H1 (cell line): ENCODE results near the gene SLC39A9. TPM values are rescaled to one million over a fixed set of nuclear protein-coding genes. Genes with fewer than 3 reads are reported as not detected.

Experiments used
- CTCF ChIA-PET: fragments of 300-600 bp; sonication (Branson Sonifier 250); formaldehyde crosslinking; loops from one replicate; lab custom pipeline; 2021; ENCODE audit not compliant: partially characterized antibody; lab: Charles Lee
- POLR2A ChIA-PET: fragments of 300-600 bp; sonication (Branson Sonifier 250); formaldehyde crosslinking; loops from one replicate; lab custom pipeline; 2021; ENCODE audit warnings: inconsistent platforms; ENCODE audit not compliant: partially characterized antibody; lab: Charles Lee
- DNase-seq, 2 experiments: peaks; one replicate each; pipeline versions ENCODE4 v3.0.0 to v3.0.0-alpha.2; 2010 to 2022; ENCODE audit warnings: low spot score in 2 of 2, low read depth in 1 of 2, mixed read lengths in 1 of 2
- FAIRE-seq: peaks from 2 replicates; lab custom pipeline; 2011; peaks lifted over from hg19 to GRCh38; lab: Jason Lieb, UNC
- H2AFZ ChIP-seq: 2 replicates; pipeline ENCODE4 v1.8.1; 2012; ENCODE audit warnings: low read length, inconsistent platforms
- H2AK5ac ChIP-seq: 2 replicates; pipeline ENCODE4 v1.6.1; 2013; ENCODE audit warnings: low read depth, low read length
- H2BK120ac ChIP-seq: replicated peaks from 2 replicates; pipeline ENCODE3; 2013; ENCODE audit warnings: low read depth, low read length, inconsistent platforms
- H2BK12ac ChIP-seq: 2 replicates; pipeline ENCODE4 v1.6.1; 2013; ENCODE audit warnings: low read depth, low read length
- H2BK15ac ChIP-seq: 2 replicates; pipeline ENCODE4 v1.6.1; 2013; ENCODE audit warnings: low read length
- H2BK20ac ChIP-seq: 2 replicates; pipeline ENCODE4 v1.6.1; 2013; ENCODE audit warnings: low read length
- H2BK5ac ChIP-seq: 2 replicates; pipeline ENCODE4 v1.6.1; 2013; ENCODE audit warnings: low read depth, low read length
- H3K14ac ChIP-seq: 2 replicates; pipeline ENCODE4 v1.6.1; 2013; ENCODE audit warnings: inconsistent platforms; ENCODE audit not compliant: insufficient read length
- H3K18ac ChIP-seq: 2 replicates; pipeline ENCODE4 v1.6.1; 2013; ENCODE audit warnings: low read length; ENCODE audit errors: extremely low read depth
- H3K23ac ChIP-seq: 2 replicates; pipeline ENCODE4 v1.6.1; 2013; ENCODE audit warnings: inconsistent platforms; ENCODE audit not compliant: insufficient read length
- H3K23me2 ChIP-seq: 2 replicates; pipeline ENCODE4 v1.6.1; 2013; ENCODE audit warnings: low read depth, low read length
- H3K27ac ChIP-seq: 2 replicates; pipeline ENCODE4 v1.6.1; 2011; ENCODE audit warnings: low read depth, low read length, inconsistent platforms
- H3K27me3 ChIP-seq, 4 experiments: replicated peaks in 1 of 4; 1 replicate in 1 of 4; 2 replicates in 3 of 4; pipeline versions ENCODE4 v1.6.1 to v1.8.1; 2011 to 2013; ENCODE audit warnings: low read length in 3 of 4, mild to moderate bottlenecking in 3 of 4, inconsistent platforms in 2 of 4, mixed read lengths in 2 of 4, moderate library complexity in 1 of 4; ENCODE audit not compliant: control insufficient read depth in 3 of 4, insufficient read depth in 3 of 4; ENCODE audit errors: extremely low read depth in 1 of 4
- H3K36me3 ChIP-seq, 4 experiments: 2 replicates each; pipeline versions ENCODE4 v1.6.1 to v1.8.1; 2011 to 2013; ENCODE audit warnings: mild to moderate bottlenecking in 4 of 4, low read length in 3 of 4, moderate library complexity in 2 of 4, control low read depth in 1 of 4, inconsistent platforms in 1 of 4; ENCODE audit not compliant: insufficient read depth in 4 of 4, control insufficient read depth in 2 of 4
- H3K4ac ChIP-seq: replicated peaks from 2 replicates; pipeline ENCODE3; 2013; ENCODE audit warnings: low read length, low read depth, mixed read lengths, inconsistent platforms; ENCODE audit not compliant: insufficient read length
- H3K4me1 ChIP-seq, 4 experiments: replicated peaks in 1 of 4; 1 replicate in 1 of 4; 2 replicates in 3 of 4; pipeline versions ENCODE4 v1.6.1 to v1.8.1; 2011 to 2013; ENCODE audit warnings: low read length in 3 of 4, inconsistent platforms in 2 of 4, mixed read lengths in 1 of 4; ENCODE audit not compliant: insufficient read depth in 4 of 4, control insufficient read depth in 3 of 4
- H3K4me2 ChIP-seq, 2 experiments: 2 replicates each; pipeline versions ENCODE4 v1.6.1 to v1.8.1; 2011 to 2013; ENCODE audit warnings: low read depth in 2 of 2, low read length in 2 of 2, control low read depth in 1 of 2, inconsistent platforms in 1 of 2, mild to moderate bottlenecking in 1 of 2; ENCODE audit not compliant: insufficient read depth in 1 of 2
- H3K4me3 ChIP-seq, 4 experiments: fragments of 200-600, 300-600 bp in 1 of 4; sonication (generic), shearing (Covaris generic), sonication (Bioruptor Twin) in 1 of 4; 2 replicates each; pipeline versions ENCODE4 v1.5.1 to v1.8.1; 2011 to 2016; ENCODE audit warnings: low read length in 4 of 4, low read depth in 3 of 4, control low read depth in 2 of 4, inconsistent platforms in 2 of 4, mild to moderate bottlenecking in 2 of 4, mixed read lengths in 1 of 4, moderate library complexity in 1 of 4; ENCODE audit not compliant: insufficient read depth in 2 of 4; ENCODE audit errors: extremely low read depth in 1 of 4
- H3K56ac ChIP-seq: replicated peaks from 2 replicates; pipeline ENCODE3; 2013; ENCODE audit warnings: low read depth, mild to moderate bottlenecking, mixed read lengths, low read length, inconsistent platforms; ENCODE audit not compliant: insufficient read length
- H3K79me1 ChIP-seq: 2 replicates; pipeline ENCODE4 v1.6.1; 2013; ENCODE audit warnings: low read depth, low read length, control low read depth
- H3K79me2 ChIP-seq, 2 experiments: 2 replicates each; pipeline versions ENCODE4 v1.6.1 to v1.8.1; 2012 to 2013; ENCODE audit warnings: low read length in 2 of 2, mild to moderate bottlenecking in 2 of 2, inconsistent platforms in 1 of 2; ENCODE audit not compliant: insufficient read depth in 2 of 2, control insufficient read depth in 1 of 2
- H3K9ac ChIP-seq, 4 experiments: replicated peaks in 1 of 4; 1 replicate in 1 of 4; 2 replicates in 3 of 4; pipeline versions ENCODE4 v1.6.1 to v1.8.1; 2011 to 2013; ENCODE audit warnings: low read depth in 3 of 4, low read length in 3 of 4, control low read depth in 2 of 4, mild to moderate bottlenecking in 2 of 4, moderate library complexity in 2 of 4, inconsistent platforms in 1 of 4; ENCODE audit errors: extremely low read depth in 1 of 4
- H3K9me3 ChIP-seq, 2 experiments: 2 replicates each; pipeline versions ENCODE4 v1.6.1 to v1.8.1; 2012 to 2013; ENCODE audit warnings: mild to moderate bottlenecking in 2 of 2, moderate library complexity in 2 of 2, control low read depth in 1 of 2, inconsistent platforms in 1 of 2, low read depth in 1 of 2, low read length in 1 of 2, mixed read lengths in 1 of 2; ENCODE audit not compliant: insufficient read depth in 2 of 2
- H4K20me1 ChIP-seq, 2 experiments: replicated peaks in 1 of 2; 2 replicates each; pipeline versions ENCODE3 to v1.8.1; 2011 to 2013; ENCODE audit warnings: inconsistent platforms in 2 of 2, low read length in 2 of 2, mild to moderate bottlenecking in 1 of 2; ENCODE audit not compliant: insufficient read depth in 2 of 2, control insufficient read depth in 1 of 2
- H4K5ac ChIP-seq: 2 replicates; pipeline ENCODE4 v1.6.1; 2013; ENCODE audit warnings: low read length, low read depth, mixed read lengths, inconsistent platforms; ENCODE audit not compliant: insufficient read length
- H4K8ac ChIP-seq: 2 replicates; pipeline ENCODE4 v1.8.0; 2013; ENCODE audit warnings: mild to moderate bottlenecking, moderate library complexity, low read length, inconsistent platforms; ENCODE audit not compliant: insufficient read depth; ENCODE audit errors: extremely low read depth
- H4K91ac ChIP-seq: replicated peaks from 2 replicates; pipeline ENCODE3; 2013; ENCODE audit warnings: low read length, mixed read lengths, inconsistent platforms; ENCODE audit not compliant: insufficient read length
- WGBS, 2 experiments: shearing (Covaris generic) in 1 of 2; methylation state at CpG; one replicate each; pipeline versions ENCODE4 v1.1.6 to v1.1.7; 2013 to 2015; ENCODE audit warnings: low lambda C conversion rate in 2 of 2, mixed read lengths in 2 of 2, inconsistent platforms in 1 of 2, low coverage in 1 of 2, missing lambda C conversion rate in 1 of 2; ENCODE audit not compliant: insufficient replicate concordance in 2 of 2, insufficient coverage in 1 of 2, insufficient read length in 1 of 2; ENCODE audit errors: extremely low coverage in 1 of 2, missing lambda C conversion rate in 1 of 2; 5-methylcytosine and 5-hydroxymethylcytosine counted together
- polyA plus RNA-seq, 7 experiments: library from polyadenylated mRNA; depleted of rRNA in 3 of 7; stranded (reverse) in 5 of 7; unstranded in 2 of 7; fragments of >200 nt in 5 of 7; fragments of 200-250 nt in 2 of 7; gene quantifications; 1 replicate in 5 of 7; 2 replicates in 1 of 7; 4 replicates in 1 of 7; pipeline versions ENCODE4 v1.2.1 to v1.2.3, GENCODE V29; 2011 to 2013; ENCODE audit warnings: missing spikeins in 2 of 7, mixed read lengths in 2 of 7
- total RNA-seq: library from RNA; stranded (reverse); fragmentation: NEBNext Ultra II Directional; extraction: Animal tissue kit (Norgen Biotek cat#: 25700); gene quantifications from 2 replicates; pipeline ENCODE4 v1.2.1, GENCODE V29; 2021
- TF ChIP-seq, protein P1 (sequence below): IDR thresholded peaks from 2 replicates; pipeline ENCODE4 v1.6.1; 2012; ENCODE audit warnings: inconsistent platforms

SLC39A9 gene
- total and polyA plus RNA-seq, 2 of the 8 experiments (the other 6 are each of a cell fraction or from before 2014, with no cell fraction given): 31.0 to 44.2 TPM

DNA sequence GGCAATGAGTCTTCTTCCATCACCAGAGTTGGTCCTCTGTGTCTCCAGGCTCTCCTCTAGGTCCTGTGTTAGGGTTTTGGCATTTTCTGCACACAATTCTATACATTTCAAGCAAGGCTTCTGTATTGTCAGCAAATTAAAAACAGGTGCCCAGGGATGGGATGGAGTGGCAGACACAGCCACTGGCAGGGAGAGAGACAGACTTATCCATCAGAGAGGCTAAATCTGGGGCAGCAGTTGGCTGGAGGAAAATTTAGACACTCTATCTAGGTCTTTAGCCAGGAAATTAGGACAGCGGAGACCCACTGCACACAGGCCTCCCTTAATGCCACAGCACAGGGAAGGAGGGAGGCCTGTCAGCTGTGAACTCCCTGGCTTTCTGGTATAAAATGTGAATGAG is 106.3 kb downstream of the SLC39A9 start:
- Histone ChIP-seq H3K4me1 (peaks cover 0 to 5% (median 1%) of the 10 kb centered on the region in 4 experiments; a peak in 2 of 7 replicates), H3K79me2 (no peaks in the 10 kb centered on the region), H2BK120ac (no peak overlapping the region), H4K5ac (no peak overlapping the region), H4K8ac (no peak overlapping the region), H2BK5ac (no peak overlapping the region), H3K4me2 (no peak overlapping the region), H2AFZ (no peak overlapping the region), H3K4me3 (no peak overlapping the region), H2BK12ac (0 out of 2 replicates have a peak overlapping the region, but pooled peaks have one; percentile 13), H2BK20ac (no peak overlapping the region), H3K18ac (no peak overlapping the region), H4K20me1 (no peaks in the 10 kb centered on the region), H2BK15ac (no peak overlapping the region), H4K91ac (no peak overlapping the region), H2AK5ac (no peak overlapping the region), H3K14ac (no peak overlapping the region), H3K79me1 (no peaks in the 10 kb centered on the region), H3K4ac (no peak overlapping the region), H3K9me3 (no peaks in the 10 kb centered on the region), H3K23ac (no peak overlapping the region), H3K9ac (no peak overlapping the region), H3K27ac (no peak overlapping the region), H3K27me3 (no peaks in the 10 kb centered on the region; a peak in 1 of 7 replicates), H3K23me2 (no peaks in the 10 kb centered on the region), H3K36me3 (no peaks in the 10 kb centered on the region), H3K56ac (no peak overlapping the region)
- FAIRE-seq: no peak
- ChIA-PET CTCF (interaction anchor here (1.1 to 6.3 kb wide), 10 partner anchors 9 to 243 kb away, joined by 3 to 41 read pairs (median 8); partner anchors contain the start of gene CCDC177), POLR2A (no interaction called here)
- TF ChIP-seq, protein P1, sequence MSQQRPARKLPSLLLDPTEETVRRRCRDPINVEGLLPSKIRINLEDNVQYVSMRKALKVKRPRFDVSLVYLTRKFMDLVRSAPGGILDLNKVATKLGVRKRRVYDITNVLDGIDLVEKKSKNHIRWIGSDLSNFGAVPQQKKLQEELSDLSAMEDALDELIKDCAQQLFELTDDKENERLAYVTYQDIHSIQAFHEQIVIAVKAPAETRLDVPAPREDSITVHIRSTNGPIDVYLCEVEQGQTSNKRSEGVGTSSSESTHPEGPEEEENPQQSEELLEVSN: no peak
- WGBS, 2 experiments: 100% methylated on average over 1 of the region's 1 CpG; no CpG with 5 or more reads in 1 of the 2 experiments
- DNase-seq: no peak
